HL-60/S4 treated with phorbol 12-myristate 13-acetate at 8.2 ng/mL for 4 days and 3 days (cell line): Measurements from ENCODE around the gene BCL2.

Source experiments
- in situ Hi-C: fragments of 300-500 bp; cut with MboI; formaldehyde crosslinking; loops from 2 replicates; pipeline ENCODE4 v1.15.0; 2022; ENCODE audit warnings: low sequenced_read_pairs

Gene BCL2

GRCh38 chr18:63130176-63130575 is 189.4 kb downstream of the BCL2 start:
- in situ Hi-C loops = loop anchor here (10.0 kb wide), 1 partner anchor 185 kb away; the partner anchor contains the start of gene BCL2

GRCh38 chr18:63128237-63128974 is 191.2 kb downstream of the BCL2 start:
- in situ Hi-C loops = no loop called here

- in situ Hi-C loops = no loop called here
Measured at GRCh38 chr18:63126134-63127069, 193.2 kb downstream of the BCL2 start.

GRCh38 chr18:63120620-63121019 is 198.9 kb downstream of the BCL2 start:
- in situ Hi-C loops = no loop called here

GRCh38 chr18:63119647-63120046 is 199.9 kb downstream of the BCL2 start:
- in situ Hi-C loops = no loop called here

- in situ Hi-C loops = no loop called here
Measured at GRCh38 chr18:63113899-63114565, 205.5 kb downstream of the BCL2 start.

- in situ Hi-C loops = no loop called here
Measured at GRCh38 chr18:63112706-63113105, 206.9 kb downstream of the BCL2 start.

- in situ Hi-C loops = no loop called here
Measured at GRCh38 chr18:63111671-63112402, 207.7 kb downstream of the BCL2 start.

- in situ Hi-C loops = no loop called here
Measured at GRCh38 chr18:63109802-63110201, 209.8 kb downstream of the BCL2 start.

- in situ Hi-C loops = no loop called here
Measured at GRCh38 chr18:63109022-63109421, 210.5 kb downstream of the BCL2 start.

GRCh38 chr18:63107931-63108330 is 211.6 kb downstream of the BCL2 start:
- in situ Hi-C loops = no loop called here

- in situ Hi-C loops = no loop called here
Measured at GRCh38 chr18:63107171-63107845, 212.3 kb downstream of the BCL2 start.

GRCh38 chr18:63106727-63107126 is 212.8 kb downstream of the BCL2 start:
- in situ Hi-C loops = no loop called here

- in situ Hi-C loops = no loop called here
Measured at GRCh38 chr18:63105636-63106316, 213.8 kb downstream of the BCL2 start.

- in situ Hi-C loops = no loop called here
Measured at GRCh38 chr18:63104868-63105267, 214.7 kb downstream of the BCL2 start.

- in situ Hi-C loops = no loop called here
Measured at GRCh38 chr18:63102941-63103744, 216.4 kb downstream of the BCL2 start.

GRCh38 chr18:63100630-63101055 is 218.9 kb downstream of the BCL2 start:
- in situ Hi-C loops = no loop called here

- in situ Hi-C loops = no loop called here
Measured at GRCh38 chr18:63099848-63100629, 219.5 kb downstream of the BCL2 start.
